NAMALWA (cell line): ENCODE measurements around the gene CPSF4.

Source experiments
- DNase-seq: peaks from one replicate; pipeline ENCODE4 v3.0.0-alpha.2; 2015; ENCODE audit warnings: low spot score

Gene CPSF4

DNA sequence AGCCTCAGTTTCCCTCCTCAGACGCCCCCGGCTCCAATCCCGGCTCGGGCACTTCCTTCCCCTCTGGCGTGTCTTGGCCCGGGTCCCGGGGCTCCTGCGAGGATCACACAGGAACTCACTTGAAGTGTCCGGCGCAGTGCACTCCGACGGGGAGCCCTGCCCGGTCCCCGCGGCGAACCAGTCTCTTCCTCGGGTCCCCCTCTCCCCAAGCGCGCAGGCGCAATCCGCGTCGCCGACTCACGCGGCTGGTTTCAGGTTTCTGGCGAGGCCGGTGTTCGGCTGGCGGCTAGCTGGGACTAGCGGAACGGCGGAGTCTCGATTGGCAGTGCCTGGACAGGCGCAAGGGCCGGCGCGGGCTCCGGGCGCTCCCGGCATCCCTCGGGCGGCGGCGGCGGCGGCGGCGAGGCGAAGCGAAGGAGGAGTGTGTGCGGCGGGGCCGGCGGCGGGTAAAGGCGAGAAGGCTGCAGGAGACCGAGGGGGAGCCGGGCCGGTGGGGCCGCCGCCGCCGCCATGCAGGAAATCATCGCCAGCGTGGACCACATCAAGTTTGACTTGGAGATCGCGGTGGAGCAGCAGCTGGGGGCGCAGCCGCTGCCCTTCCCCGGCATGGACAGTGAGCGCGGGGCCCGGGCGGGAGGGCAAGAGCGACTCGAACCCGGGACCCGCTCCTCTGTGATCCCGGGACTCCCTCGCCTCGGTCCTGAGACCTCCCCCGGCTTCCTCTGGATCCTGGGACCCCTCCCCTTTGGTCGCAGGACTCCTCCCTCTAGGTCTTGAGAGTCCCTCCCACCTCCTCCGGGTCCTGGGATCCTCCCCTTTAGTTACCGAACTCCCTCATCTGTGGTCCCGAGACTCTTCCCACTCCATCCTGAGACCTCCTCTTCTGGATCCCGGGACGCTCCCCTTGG is at the start of gene CPSF4, which contains the start of gene PTCD1:
CPSF4 (plus strand) TSS at position 371 of the 908 bp plus-strand sequence; CDS start at position 511, 140 bp downstream.
PTCD1 (minus strand) TSS at position 226 of the 908 bp plus-strand sequence. CDS start 3,556 bp downstream, outside the sequence.
- peak; percentile 97 for DNase-seq

DNA sequence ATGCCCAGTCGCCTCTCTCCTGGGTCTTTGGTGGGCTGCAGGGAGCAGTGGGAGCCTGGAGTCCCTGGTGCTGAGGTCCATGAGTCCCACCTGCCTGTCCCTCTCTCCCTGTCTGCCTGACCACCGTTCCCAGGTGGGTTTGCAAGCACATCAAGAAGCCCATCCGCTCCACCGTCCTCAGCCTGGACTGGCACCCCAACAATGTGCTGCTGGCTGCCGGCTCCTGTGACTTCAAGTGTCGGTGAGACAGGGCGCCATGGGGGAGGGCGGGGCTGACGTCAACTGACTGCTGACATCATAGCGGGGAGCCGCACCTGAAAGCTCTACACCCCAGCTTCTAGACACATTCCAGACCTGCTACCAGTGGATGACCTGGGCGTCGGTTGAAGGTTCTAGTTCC is 49.0 kb upstream of the CPSF4 start:
- no peak for DNase-seq

DNA sequence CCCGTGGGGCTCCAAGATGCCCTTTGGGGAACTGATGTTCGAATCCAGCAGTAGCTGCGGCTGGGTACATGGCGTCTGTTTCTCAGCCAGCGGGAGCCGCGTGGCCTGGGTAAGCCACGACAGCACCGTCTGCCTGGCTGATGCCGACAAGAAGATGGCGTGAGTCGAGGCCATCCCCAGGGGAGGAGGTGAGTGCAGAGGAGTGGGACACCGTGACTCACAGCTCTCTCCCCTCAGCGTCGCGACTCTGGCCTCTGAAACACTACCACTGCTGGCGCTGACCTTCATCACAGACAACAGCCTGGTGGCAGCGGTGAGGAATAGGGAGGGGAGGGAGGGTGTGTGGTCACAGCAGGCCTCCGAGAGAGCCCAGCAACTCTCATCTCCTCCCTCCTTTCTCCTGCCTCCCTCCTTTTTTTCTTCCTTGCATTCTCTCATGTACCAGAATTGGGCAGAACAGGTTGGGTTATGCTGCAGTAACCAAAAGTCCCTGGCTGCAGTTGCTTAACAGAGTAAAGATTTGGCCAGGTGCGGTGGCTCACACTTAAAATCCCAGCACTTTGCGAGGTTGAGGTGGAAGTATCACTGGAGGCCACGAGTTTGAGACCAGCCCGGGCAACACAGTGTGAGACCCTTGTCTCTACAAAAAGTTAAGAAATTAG is 47.7 kb upstream of the CPSF4 start:
- no peak for DNase-seq

DNA sequence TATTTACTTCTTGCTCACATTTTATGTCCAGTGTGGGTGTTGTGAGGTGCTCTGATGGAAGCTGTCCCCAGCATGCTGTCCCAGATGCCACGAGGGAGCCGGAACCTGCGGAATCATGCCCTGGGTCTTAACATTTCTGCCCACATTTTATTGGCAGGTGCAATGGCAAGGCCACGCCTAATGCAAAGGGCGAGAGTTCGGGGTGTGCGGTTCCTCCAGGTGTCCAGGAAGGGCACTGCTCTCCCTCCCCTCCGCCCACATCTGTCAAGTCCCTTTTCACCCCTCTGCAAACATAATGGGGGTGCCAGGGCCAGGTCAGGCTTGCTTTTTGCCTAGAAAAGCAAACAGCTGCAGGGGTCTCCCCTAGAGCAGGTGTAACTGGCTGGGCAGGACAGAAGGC is 46.7 kb upstream of the CPSF4 start:
- DNase-seq = no peak

DNA sequence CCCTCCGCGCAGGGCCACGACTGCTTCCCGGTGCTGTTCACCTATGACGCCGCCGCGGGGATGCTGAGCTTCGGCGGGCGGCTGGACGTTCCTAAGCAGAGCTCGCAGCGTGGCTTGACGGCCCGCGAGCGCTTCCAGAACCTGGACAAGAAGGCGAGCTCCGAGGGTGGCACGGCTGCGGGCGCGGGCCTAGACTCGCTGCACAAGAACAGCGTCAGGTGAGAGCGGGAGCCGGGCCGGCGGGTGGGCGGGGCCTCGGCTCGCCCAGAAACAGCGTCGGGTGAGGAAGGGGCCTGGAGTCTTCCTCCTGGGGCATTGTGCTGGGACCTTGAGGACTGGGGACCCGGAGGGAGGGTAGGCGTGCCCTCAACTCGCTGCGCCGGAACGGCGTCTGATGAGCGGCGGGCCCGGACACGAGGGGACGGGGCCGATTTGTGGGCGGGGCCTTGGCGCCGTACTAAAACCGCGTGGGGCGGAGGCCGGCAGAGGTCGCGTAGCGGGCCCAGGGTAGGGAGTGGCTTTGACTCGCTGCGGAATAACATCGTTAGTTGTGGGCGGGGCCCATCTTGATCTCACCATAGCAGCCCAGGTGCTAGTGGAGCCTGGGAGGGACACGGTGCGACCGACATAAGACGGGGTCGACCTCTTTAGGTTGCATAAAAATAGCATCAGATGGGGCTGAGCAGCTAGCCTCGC is 45.9 kb upstream of the CPSF4 start:
- DNase-seq = no peak

DNA sequence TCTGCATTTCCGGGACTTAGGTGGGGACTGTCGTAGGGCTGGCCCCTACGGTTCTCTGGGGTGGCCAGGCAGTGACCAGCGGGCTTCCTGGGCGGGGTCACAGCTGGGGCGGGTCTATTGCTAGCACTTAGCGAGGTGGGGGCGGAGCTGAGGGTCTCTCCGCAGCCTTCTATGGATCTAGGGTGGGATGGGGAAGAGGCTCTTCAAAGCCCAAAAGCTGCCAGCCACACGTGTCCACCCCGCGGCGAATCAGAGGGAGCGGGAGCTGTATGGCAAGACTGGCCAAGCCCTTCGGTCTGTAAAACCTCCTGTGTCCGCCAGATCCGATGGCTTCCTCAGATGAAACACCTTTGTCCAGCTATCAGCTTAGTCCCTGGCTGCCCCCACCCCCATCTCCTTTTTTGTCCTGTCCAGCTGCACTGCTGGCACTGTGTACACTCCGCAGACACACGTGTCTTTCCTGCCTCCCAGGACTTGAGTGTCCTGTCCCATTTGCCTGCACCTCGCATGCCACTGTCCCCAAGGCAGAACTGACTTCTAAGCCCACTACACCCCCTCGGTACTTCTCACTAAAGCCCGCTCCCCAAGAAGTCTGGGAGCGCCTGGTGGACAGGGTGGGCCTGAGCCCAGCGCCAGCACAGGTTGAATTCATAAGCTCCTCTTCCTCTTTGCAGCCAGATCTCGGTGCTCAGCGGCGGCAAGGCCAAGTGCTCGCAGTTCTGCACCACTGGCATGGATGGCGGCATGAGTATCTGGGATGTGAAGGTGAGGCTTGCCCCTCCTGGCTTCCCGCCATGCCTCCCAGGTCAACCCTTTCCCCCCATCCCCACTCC is 45.2 kb upstream of the CPSF4 start:
- DNase-seq = no peak

DNA sequence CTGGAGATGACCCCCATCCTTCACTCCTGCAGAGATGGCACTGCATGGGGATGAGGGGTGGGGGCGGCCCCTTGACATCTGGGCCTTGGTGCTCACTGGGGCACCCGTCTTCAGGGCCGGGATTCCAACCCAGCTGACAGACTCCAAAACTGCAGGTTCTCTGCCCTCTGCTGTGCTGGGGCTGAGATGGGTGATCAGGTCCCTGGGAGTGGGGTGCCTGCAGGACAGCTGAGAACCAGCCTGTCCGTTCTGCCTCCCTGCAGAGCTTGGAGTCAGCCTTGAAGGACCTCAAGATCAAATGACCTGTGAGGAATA is 44.6 kb upstream of the CPSF4 start:
- DNase-seq = no peak

DNA sequence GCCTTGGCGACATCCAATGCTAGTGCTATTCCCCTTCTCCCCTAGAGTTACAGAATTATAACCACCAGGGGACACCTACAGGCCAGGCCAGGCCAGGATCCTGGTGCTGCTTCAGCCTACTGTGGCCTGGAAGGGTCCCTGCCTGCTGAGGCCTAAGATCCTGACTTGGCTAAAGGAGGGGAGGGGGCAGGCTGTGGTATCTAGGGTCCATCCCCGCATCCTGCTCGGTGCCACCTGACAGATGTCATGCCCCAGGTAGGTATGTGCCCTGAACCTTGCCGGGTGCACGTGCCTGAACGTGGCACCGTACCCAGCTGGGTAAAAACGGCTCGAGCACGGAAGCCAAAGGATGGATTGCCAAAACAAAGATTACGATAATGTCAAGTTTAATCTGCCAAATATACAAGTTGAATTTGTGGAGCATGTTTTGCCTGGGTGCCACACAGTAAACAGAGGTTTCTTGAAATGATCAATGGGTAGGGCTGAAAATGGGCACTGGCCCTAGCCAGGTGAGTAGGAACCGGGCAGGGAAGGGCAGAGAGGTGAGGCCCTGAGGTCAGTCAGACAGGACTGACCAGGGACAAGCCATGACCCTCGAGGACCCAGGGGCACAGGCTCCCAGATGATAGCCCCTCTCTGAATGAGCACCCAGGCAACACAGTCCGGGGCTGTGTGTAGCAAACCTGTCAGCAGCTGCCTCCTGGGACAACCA is 43.0 kb upstream of the CPSF4 start:
- DNase-seq = no peak

DNA sequence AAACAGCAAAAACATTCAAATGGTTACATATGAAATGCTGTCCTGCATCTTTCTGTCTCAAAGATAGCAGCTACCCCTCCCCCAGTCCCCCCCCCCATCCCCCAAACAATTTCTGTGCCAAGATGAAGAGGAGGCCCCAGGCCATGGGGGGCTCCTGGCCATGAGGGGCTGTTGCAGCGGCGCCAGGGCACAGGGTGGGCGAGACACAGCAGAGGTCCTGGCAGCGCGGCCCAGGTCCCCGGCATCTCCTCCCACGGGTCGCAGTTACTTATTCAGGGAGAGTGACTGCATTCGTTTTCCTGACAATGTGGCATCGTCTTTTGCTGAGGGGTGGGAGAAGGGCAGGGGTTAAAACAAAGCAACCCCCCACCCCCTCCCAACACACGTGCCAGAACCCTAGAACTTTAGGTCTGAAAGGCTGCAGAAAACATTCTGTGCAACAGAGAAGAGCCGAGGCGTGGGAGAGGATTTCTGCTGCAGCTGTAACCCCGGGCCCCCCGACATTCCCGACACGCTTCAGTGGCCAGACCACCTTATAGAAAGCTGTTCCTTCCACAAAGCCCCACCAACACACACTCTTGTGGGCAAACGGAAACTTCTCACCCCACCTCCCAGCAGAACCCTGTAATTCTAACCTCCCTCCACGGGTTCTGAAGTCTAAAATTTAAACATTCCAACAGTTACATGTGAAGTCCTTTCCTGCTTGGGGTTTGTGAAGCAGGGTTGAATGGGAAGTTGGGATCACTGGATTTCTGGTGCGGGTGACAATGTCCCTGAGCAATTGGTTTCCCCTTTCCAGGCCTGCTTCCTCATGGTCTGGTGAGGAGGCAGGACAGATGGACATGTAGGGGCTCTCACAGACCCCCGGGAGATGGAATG is 42.1 kb upstream of the CPSF4 start:
- no peak for DNase-seq

DNA sequence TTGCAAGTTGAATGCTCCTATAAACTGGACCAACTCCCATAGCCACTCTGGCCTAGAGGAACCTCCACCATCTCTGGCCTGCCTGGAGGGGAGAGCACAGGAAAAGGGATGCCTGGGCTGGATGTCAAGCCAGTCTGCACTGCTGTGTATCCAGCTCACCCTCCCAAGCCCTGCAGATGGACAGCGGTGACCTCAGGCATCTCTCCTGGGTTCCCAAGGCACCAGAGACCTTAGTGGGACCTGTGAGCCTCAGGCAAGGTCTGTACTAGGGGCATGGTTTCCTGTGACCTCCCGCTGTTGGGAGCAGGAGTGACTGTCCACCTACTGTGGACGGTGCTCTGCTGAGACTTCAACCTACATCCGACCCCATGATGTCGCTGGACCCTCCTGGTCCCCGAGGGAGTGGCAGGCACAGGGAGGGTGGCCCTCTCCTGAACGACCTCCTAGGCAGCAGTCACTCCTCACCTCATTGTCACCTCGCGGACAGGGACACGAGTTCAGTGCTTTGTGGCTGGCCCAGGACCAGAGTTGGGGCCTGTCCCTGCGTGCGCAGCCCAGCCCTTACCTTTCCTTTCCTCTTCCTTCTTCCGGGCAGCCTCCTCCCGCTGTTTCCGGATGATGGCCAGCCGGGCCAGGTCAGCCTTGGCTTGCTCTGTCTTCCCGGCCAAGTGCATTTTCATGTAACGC is 41.3 kb upstream of the CPSF4 start:
- no peak for DNase-seq

DNA sequence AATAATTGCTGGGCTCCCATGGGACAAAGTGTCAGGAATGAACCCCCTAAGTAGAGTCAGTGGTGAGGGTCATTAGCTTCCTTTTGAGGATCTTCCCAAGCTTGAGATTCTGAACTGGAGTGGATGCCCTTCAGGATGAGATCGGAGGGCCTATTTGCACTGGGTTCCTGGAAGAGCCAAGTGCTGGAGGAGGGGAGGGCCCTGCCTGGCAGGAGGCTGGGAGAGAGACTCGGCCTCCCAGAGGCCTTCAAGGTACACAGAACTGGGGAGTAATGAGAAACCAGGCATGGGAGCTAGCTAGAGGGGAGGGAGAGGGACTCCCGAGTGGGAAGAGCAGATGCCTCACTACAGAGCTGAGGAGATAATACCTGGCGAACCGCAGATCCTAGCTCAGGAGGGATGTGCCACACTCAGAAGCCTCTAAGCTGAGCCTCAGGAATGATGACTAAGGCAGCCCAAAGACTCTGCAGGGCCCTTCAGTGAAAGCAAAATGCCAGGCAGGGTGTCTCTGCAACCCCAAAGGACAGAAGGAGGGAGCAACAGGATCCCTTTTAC is 39.8 kb upstream of the CPSF4 start:
- no peak for DNase-seq

DNA sequence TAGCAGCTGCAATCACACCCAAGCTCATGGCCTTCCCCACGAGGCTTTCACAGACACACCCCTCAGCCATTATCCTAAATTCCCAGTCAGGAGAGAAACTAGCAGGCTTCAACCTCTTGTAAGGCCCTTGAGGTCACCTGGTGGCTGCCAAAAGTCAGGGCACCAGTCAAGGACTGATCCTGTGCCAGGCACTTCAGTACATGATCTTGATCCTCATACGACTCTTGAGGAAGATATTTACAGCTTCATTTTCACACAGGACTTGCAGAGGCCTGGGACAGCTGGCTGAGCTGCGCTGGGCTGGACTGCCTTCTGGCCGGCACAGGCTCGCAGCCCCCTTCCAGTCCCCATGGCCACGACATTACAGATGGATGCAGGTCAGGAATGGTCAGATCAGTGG is 39.1 kb upstream of the CPSF4 start:
- DNase-seq = no peak

DNA sequence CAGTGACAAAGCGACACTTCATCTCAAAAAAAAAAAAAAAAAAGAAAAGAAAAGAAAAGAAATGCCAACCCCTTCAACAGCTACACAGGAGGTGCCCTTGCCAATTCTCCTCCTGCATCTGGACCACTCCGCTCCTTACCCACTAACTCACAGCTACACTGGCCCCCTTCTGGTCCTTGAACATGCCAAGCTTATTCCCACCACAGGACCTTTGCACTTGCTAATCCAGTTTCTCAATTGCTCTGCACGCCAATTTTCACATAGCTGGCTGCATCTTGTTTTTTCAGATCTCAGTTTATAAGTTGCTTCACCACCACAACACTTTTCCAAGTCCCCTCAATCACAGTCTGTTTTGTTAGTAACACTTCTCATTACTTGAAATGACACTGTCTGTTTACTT is 35.9 kb upstream of the CPSF4 start:
- no peak for DNase-seq

DNA sequence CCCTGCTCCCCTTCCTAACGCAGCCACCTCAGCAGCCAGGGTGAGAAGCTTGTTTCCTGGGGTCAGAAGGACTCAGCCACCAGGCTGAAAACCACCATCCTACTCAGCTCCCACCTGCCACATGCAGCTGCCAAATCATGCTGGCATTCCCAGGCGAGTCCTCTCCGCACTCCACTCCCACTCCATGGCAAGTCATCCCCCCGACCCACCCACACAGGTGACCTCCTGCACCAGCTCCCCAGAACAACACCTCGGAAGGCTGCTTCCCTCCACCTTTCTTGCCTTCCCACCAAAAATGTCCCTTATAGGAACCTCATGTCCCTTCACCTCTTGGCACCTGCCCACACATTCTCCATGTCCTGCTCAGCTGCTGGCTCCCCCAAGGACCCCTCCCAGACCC is 35.0 kb upstream of the CPSF4 start:
- no peak for DNase-seq

DNA sequence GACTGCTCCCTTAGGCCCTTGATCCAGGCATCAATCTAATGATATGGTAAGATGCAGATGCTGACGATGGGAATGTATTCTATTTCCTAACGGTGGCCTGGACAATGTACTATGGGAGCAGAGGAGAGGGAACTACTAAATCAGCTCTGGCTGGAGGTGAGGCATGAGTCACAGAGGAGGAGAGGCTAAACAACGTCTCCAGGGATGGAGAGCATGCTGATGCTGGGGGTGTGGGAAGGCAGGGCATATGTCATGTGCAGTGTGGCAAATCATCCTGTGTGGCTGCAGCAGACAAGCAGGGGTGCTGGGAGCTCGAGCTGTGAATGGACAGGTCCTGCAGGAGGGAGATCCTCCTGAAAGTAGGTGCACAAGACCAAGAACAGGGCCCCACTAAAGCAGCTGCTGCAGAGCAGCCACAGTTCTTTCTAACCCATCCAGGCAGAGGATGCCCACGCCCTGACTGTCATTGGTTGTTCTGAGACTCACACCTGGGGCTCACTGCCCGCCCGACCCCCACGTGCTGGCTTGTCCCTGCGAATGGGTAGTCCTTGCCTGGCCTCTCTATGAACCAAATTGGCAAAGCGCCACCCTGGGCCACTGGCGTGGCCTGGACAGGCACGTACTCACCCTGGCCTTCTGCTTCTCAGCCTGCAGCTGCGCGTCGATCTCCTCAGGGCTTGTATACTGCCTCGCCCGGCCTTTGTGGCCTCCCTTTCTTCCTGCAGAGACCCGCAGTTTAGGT is 34.3 kb upstream of the CPSF4 start:
- DNase-seq = no peak

DNA sequence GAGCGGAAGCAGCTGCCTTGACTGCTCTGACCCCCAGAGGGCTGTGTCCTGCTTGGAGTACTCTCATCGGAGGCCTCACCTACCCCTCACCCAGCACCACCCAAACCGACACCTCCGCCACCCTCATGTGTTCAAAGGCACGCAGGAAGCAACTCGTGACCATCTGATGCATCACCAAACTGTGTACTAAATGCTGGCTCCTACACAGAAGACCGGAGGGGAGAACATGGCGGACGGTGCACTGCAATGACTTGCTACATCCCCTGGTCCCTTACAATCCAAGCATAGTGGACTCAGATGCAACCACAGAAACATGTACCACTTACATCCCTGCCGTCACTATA is 33.8 kb upstream of the CPSF4 start:
- DNase-seq = no peak

DNA sequence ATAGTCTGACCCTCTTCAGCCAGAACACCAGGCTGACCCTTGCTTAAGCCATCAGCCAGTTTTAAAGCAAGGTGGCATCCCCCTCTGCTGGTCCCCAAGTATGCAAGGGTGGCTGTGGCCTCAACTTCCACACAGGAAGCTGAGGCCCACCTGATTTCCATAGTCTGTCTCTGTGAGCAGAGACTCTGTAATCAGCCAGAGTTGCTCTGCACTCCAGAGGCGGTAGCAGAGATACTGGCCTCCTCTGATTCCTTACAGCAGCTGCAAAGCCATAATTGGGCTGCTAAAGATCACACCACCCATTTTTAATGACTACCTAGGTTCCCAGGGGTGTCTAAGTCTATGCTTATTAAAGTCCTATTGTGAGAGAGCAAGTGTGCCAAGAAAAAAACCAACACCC is 32.2 kb upstream of the CPSF4 start:
- DNase-seq = peak; percentile 53

DNA sequence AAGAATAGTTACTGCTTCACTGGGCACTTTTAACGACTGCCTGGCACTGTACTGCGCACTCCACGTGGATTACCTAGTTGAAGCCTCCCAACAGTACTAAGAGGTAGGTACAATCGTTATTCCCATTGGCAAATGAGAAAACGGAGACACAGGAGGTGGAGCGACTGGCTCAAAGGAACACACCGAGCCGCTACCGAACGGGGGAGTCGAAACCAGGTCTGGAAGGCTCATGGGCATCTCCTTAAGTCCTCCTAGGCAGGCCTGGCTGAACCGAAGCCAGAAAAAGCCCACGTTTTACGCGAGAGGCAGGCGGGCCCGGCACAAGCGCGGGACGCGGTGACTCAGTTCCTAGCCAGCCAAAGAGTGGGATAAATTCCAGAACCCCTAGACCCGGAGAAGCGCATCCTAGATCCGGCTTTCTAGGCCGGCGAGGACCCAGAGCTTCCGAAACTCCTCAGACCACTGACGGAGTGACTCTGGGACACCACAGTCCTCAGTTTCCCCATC is 30.8 kb upstream of the CPSF4 start:
- DNase-seq = peak; percentile 51
